Neuronal stem cell (in vitro differentiated cells): ENCODE results near the gene SYNPR.

Source experiments
- DNase-seq: peaks from one replicate; pipeline ENCODE4 v3.0.0-alpha.2; 2013; ENCODE audit warnings: low spot score
- H2AFZ ChIP-seq: one replicate; pipeline ENCODE4 v1.6.1; 2013; ENCODE audit warnings: mild to moderate bottlenecking, low read length, inconsistent platforms
- H2AK5ac ChIP-seq: 2 replicates; pipeline ENCODE4 v1.6.1; 2013; ENCODE audit warnings: low read depth, mild to moderate bottlenecking, inconsistent platforms, low read length, moderate library complexity, mixed read lengths
- H2BK120ac ChIP-seq: 2 replicates; pipeline ENCODE4 v1.6.1; 2013; ENCODE audit warnings: low read depth, mild to moderate bottlenecking, inconsistent platforms, low read length, moderate library complexity, mixed read lengths
- H2BK12ac ChIP-seq: one replicate; pipeline ENCODE4 v1.6.1; 2013; ENCODE audit warnings: low read length, inconsistent platforms
- H2BK15ac ChIP-seq: 2 replicates; pipeline ENCODE4 v1.6.1; 2013; ENCODE audit warnings: mild to moderate bottlenecking, low read length, inconsistent platforms, mixed read lengths
- H2BK5ac ChIP-seq: one replicate; pipeline ENCODE4 v1.6.1; 2013; ENCODE audit warnings: inconsistent platforms, mild to moderate bottlenecking, low read length, moderate library complexity
- H3K14ac ChIP-seq: one replicate; pipeline ENCODE4 v1.6.1; 2013; ENCODE audit warnings: low read length, inconsistent platforms
- H3K18ac ChIP-seq: 2 replicates; pipeline ENCODE4 v1.6.1; 2013; ENCODE audit warnings: low read length, inconsistent platforms
- H3K23ac ChIP-seq: 2 replicates; pipeline ENCODE4 v1.6.1; 2013; ENCODE audit warnings: low read depth, mild to moderate bottlenecking, mixed read lengths, low read length, inconsistent platforms; ENCODE audit not compliant: poor library complexity
- H3K27ac ChIP-seq: replicated peaks from 3 replicates; pipeline ENCODE4 v1.5.1; 2013; ENCODE audit warnings: low read length, inconsistent platforms
- H3K27me3 ChIP-seq, 3 experiments: 2 replicates each; pipeline ENCODE4 v1.6.1; 2013; ENCODE audit warnings: low read length in 3 of 3, mild to moderate bottlenecking in 2 of 3, inconsistent platforms in 1 of 3, low read depth in 1 of 3, mixed read lengths in 1 of 3, moderate library complexity in 1 of 3; ENCODE audit not compliant: control insufficient read depth in 3 of 3, insufficient read depth in 3 of 3
- H3K36me3 ChIP-seq, 2 donors: replicated peaks in 1 of 2; 2 replicates each; pipeline ENCODE4 v1.6.1; 2013; ENCODE audit warnings: low read length in 2 of 2; ENCODE audit not compliant: control insufficient read depth in 2 of 2, insufficient read depth in 2 of 2
- H3K4ac ChIP-seq: 2 replicates; pipeline ENCODE4 v1.6.1; 2013; ENCODE audit warnings: inconsistent platforms, mild to moderate bottlenecking, low read length, moderate library complexity
- H3K4me1 ChIP-seq, 2 donors: 1 replicate in 1 of 2; 2 replicates in 1 of 2; pipeline ENCODE4 v1.6.1; 2013; ENCODE audit warnings: low read length in 2 of 2, low read depth in 1 of 2; ENCODE audit not compliant: control insufficient read depth in 2 of 2, insufficient read depth in 1 of 2
- H3K4me2 ChIP-seq: one replicate; pipeline ENCODE4 v1.6.1; 2013; ENCODE audit warnings: mild to moderate bottlenecking, low read length, inconsistent platforms; ENCODE audit not compliant: insufficient read depth, poor library complexity, severe bottlenecking
- H3K4me3 ChIP-seq, 2 donors: 2 replicates each; pipeline ENCODE4 v1.5.1; 2013; ENCODE audit warnings: low read length in 2 of 2, mild to moderate bottlenecking in 2 of 2, inconsistent platforms in 1 of 2, moderate library complexity in 1 of 2
- H3K79me1 ChIP-seq: one replicate; pipeline ENCODE4 v1.6.1; 2013; ENCODE audit warnings: low read depth, mild to moderate bottlenecking, inconsistent platforms, low read length, moderate library complexity
- H3K9ac ChIP-seq: one replicate; pipeline ENCODE4 v1.6.1; 2013; ENCODE audit warnings: mild to moderate bottlenecking, low read depth, low read length, inconsistent platforms; ENCODE audit not compliant: poor library complexity
- H3K9me3 ChIP-seq, 2 donors: replicated peaks in 1 of 2; 2 replicates each; pipeline versions ENCODE3 to v1.6.1; 2013; ENCODE audit warnings: low read length in 2 of 2, mild to moderate bottlenecking in 2 of 2, inconsistent platforms in 1 of 2, low read depth in 1 of 2, mixed read lengths in 1 of 2, moderate library complexity in 1 of 2; ENCODE audit not compliant: control insufficient read depth in 2 of 2, insufficient read depth in 1 of 2
- H4K8ac ChIP-seq: one replicate; pipeline ENCODE4 v1.6.1; 2013; ENCODE audit warnings: low read depth, mild to moderate bottlenecking, inconsistent platforms, low read length, moderate library complexity
- H4K91ac ChIP-seq: one replicate; pipeline ENCODE4 v1.6.1; 2013; ENCODE audit warnings: low read length, low read depth, mild to moderate bottlenecking, inconsistent platforms; ENCODE audit not compliant: poor library complexity
- WGBS, 2 donors: extraction: QIAGEN DNeasy Blood & Tissue Kit; methylation state at CpG; one replicate each; pipeline ENCODE4 v1.1.7; 2013; ENCODE audit warnings: missing lambda C conversion rate in 2 of 2, mixed read lengths in 1 of 2; ENCODE audit not compliant: insufficient read length in 2 of 2, insufficient replicate concordance in 1 of 2; ENCODE audit errors: extremely low coverage in 2 of 2; 5-methylcytosine and 5-hydroxymethylcytosine counted together

SYNPR gene

DNA sequence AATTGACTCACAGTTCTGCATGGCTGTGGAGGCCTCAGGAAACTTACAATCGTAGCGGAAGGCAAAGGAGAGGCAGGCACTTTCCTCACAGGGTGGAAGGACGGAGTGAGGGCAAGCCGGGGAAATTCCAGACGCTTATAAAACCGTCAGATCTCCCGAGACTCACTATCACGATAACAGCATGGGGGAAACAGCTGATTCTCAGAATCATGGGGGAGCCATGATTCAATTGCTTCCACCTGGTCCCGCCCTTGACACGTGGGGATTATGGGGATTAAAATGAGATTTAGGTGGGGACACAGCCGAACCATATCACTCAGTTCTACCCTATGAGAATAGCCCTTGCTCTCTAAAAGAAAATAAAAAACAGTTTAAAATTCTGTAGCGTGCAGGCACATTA lies 13.4 kb upstream of the SYNPR start:
- no peaks in the 10 kb centered on the region for H3K79me1 ChIP-seq
- H2BK5ac ChIP-seq = no peak overlapping the region
- H2BK12ac ChIP-seq = no peak overlapping the region
- no peak overlapping the region for H3K14ac ChIP-seq
- H3K36me3 ChIP-seq = no peaks in the 10 kb centered on the region
- no peak overlapping the region for H2AFZ ChIP-seq
- no peaks in the 10 kb centered on the region for H3K9me3 ChIP-seq
- H3K27me3 ChIP-seq = no peaks in the 10 kb centered on the region
- H3K4ac ChIP-seq = no peak overlapping the region
- no peak overlapping the region for H3K27ac ChIP-seq
- no peak overlapping the region for H2AK5ac ChIP-seq
- DNase-seq = no peak
- no peak overlapping the region for H4K91ac ChIP-seq
- H4K8ac ChIP-seq = no peak overlapping the region
- H3K4me3 ChIP-seq = no peak overlapping the region
- H3K4me1 ChIP-seq = no peaks in the 10 kb centered on the region
- no peak overlapping the region for H2BK120ac ChIP-seq
- no peak overlapping the region for H3K9ac ChIP-seq
- H3K18ac ChIP-seq = no peak overlapping the region
- no peak overlapping the region for H3K4me2 ChIP-seq
- H3K23ac ChIP-seq = no peak overlapping the region
- WGBS, 2 donors = no CpG with 5 or more reads among the region's 12 CpGs
- no peak overlapping the region for H2BK15ac ChIP-seq

DNA sequence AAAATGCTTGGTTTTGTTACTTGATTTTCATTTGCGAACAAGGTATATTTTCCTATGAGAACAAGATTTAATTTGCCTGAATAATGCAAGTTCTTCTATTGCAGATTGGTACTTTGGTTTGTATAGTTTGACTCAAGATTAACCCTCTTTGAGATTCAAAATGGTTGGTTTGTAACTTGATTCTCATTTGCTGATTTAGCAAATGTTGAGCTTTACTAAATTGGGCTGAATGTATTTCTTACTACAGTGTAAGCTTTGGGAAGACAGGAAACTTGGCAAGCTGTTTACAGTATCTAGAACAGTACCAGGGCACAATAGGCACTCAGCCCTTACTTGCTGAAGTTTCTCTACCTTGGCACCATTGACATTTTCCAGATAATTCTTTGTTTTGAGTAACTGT lies 3.7 kb upstream of the SYNPR start:
- Histone ChIP-seq H3K14ac (no peak overlapping the region), H4K91ac (no peak overlapping the region), H3K4me1 (peaks cover 0 to 9% of the 10 kb centered on the region in 2 donors), H2BK5ac (no peak overlapping the region), H2BK15ac (no peak overlapping the region), H3K4ac (no peak overlapping the region), H3K4me2 (no peak overlapping the region), H3K4me3 (no peak overlapping the region), H3K36me3 (no peaks in the 10 kb centered on the region), H2BK120ac (no peak overlapping the region), H4K8ac (no peak overlapping the region), H2BK12ac (no peak overlapping the region), H3K27ac (no peak overlapping the region), H2AK5ac (no peak overlapping the region), H3K27me3 (peaks cover 7 to 29% (median 19%) of the 10 kb centered on the region in 3 experiments), H2AFZ (no peak overlapping the region), H3K9me3 (no peaks in the 10 kb centered on the region), H3K9ac (no peak overlapping the region), H3K23ac (no peak overlapping the region), H3K18ac (no peak overlapping the region), H3K79me1 (no peaks in the 10 kb centered on the region)
- no CpG with 5 or more reads among the region's 1 CpG for WGBS, 2 donors
- no peak for DNase-seq

DNA sequence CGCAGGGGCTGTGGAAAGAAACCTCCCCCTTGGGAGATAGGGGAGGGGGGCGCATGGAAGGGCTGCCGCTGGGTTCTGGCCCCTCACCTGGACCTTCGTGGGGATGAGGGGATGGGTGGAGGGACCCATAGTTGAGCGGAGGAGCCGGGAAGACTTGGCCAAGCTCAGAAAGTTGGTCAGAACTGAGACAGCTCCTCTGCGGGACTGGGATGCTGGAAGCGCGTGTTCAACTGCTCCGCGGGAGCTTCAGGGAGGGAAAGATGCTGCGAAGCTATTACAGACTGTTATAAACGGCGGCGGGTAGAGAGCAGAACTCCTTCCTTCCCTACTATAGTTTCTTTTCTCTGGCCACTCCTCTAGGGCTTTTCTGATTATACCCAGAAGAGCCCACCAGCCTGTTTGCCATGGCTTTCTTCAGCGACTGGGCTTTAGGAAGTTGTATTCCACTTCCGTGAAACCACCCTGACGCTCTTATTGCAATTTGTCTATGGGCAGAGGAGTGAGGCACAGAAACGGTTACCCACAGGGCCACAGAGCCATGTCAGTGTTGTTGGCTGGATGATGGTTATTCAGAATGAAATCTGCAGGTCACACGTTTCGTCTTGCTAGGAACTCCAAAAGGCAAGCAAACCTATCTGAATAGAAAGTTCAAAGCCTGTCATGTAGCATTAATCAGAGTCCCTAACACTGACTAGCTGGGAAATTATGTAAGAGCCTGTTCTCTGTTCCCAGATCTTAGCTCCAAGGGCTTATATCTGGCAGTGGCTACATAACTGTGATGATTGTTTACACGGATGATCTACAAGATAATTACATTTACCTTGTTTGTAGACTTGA lies 1.1 kb downstream of the SYNPR start:
- no peak overlapping the region for H3K4ac ChIP-seq
- H4K8ac ChIP-seq = no peak overlapping the region
- H3K4me3 ChIP-seq = peak overlapping the region in 1 of 2 donors; percentile 80
- H3K27ac ChIP-seq = no peak overlapping the region
- H3K4me1 ChIP-seq = peaks cover 0 to 8% of the 10 kb centered on the region in 2 donors
- H3K36me3 ChIP-seq = no peaks in the 10 kb centered on the region
- peak overlapping the region; percentile 46 for H3K23ac ChIP-seq
- H4K91ac ChIP-seq = no peak overlapping the region
- no peak overlapping the region for H3K9ac ChIP-seq
- no CpG with 5 or more reads among the region's 22 CpGs for WGBS, 2 donors
- H2AK5ac ChIP-seq = no peak overlapping the region
- peak overlapping the region; percentile 3 for H2AFZ ChIP-seq
- H2BK12ac ChIP-seq = no peak overlapping the region
- DNase-seq = no peak
- H2BK120ac ChIP-seq = no peak overlapping the region
- H3K79me1 ChIP-seq = no peaks in the 10 kb centered on the region
- H3K14ac ChIP-seq = no peak overlapping the region
- no peak overlapping the region for H3K18ac ChIP-seq
- peak overlapping the region; percentile 96 for H3K4me2 ChIP-seq
- no peak overlapping the region for H2BK5ac ChIP-seq
- peaks cover 8 to 46% (median 35%) of the 10 kb centered on the region in 3 experiments for H3K27me3 ChIP-seq
- H3K9me3 ChIP-seq = no peaks in the 10 kb centered on the region
- no peak overlapping the region for H2BK15ac ChIP-seq

DNA sequence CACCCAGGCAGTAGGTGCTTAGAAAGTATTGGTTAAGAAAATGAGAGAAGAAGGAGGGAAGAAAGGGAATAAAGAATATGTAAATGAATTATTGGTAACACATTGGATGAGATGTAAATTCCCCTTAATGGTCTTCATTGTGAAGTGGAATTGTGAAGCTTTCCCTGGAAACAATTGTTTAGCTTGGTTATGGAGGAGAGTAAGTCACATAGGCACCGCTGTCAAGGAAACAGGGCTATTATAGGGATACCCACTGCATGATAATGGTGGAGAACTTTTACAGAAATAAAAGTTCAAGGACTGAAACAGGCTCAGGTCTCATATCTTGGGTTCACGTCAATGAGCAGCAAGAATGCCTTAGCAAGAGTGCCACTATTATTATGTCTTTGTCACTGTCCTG lies 9.5 kb downstream of the SYNPR start:
- H3K9ac ChIP-seq = no peak overlapping the region
- H2AK5ac ChIP-seq = no peak overlapping the region
- no peak overlapping the region for H2BK5ac ChIP-seq
- H2BK120ac ChIP-seq = no peak overlapping the region
- H3K9me3 ChIP-seq = no peaks in the 10 kb centered on the region
- H4K91ac ChIP-seq = no peak overlapping the region
- H3K4me3 ChIP-seq = no peak overlapping the region
- no peak overlapping the region for H3K4me2 ChIP-seq
- H3K4me1 ChIP-seq = no peaks in the 10 kb centered on the region
- H3K36me3 ChIP-seq = no peaks in the 10 kb centered on the region
- no peak overlapping the region for H3K27ac ChIP-seq
- H2BK12ac ChIP-seq = no peak overlapping the region
- no peak overlapping the region for H2AFZ ChIP-seq
- H3K79me1 ChIP-seq = no peaks in the 10 kb centered on the region
- no peak overlapping the region for H2BK15ac ChIP-seq
- H3K14ac ChIP-seq = no peak overlapping the region
- no CpG with 5 or more reads among the region's 2 CpGs for WGBS, 2 donors
- no peak overlapping the region for H4K8ac ChIP-seq
- H3K23ac ChIP-seq = no peak overlapping the region
- H3K18ac ChIP-seq = no peak overlapping the region
- no peak for DNase-seq
- H3K4ac ChIP-seq = no peak overlapping the region
- no peaks in the 10 kb centered on the region for H3K27me3 ChIP-seq
